ENCODE data around the gene TFDP3. TPM values are rescaled to one million over a fixed set of nuclear protein-coding genes. Genes with fewer than 3 reads are reported as not detected.

Gene TFDP3
- total and polyA plus RNA-seq, 7 donors: not detected

- no peak for DNase-seq
- intact Hi-C loops (cut with DNase I): no loop called here
- Histone ChIP-seq H3K4me3 (no peak overlapping the region), H3K4me1 (no peaks in the 10 kb centered on the region), H3K27me3 (no peaks in the 10 kb centered on the region), H3K9me3 (no peaks in the 10 kb centered on the region), H3K27ac (no peak overlapping the region), H3K36me3 (no peaks in the 10 kb centered on the region)
- 90% methylated on average over 4 of the region's 4 CpGs for WGBS, 2 donors
- TF ChIP-seq EP300 (IDR thresholded peaks at IDR 0.05) (no peak), POLR2A (IDR thresholded peaks at IDR 0.05) (no peak), POLR2AphosphoS5 (IDR thresholded peaks at IDR 0.05) (no peak), CTCF (IDR thresholded peaks at IDR 0.05) (no peak)
These were observed 33.0 kb downstream of the TFDP3 start for GRCh38 chrX:133185119-133185518.

- intact Hi-C loops (cut with DNase I): no loop called here
- no peaks in the 10 kb centered on the region for H3K9me3 ChIP-seq
These were observed 34.3 kb downstream of the TFDP3 start for GRCh38 chrX:133183806-133184205.

GRCh38 chrX:133179500-133179899, 38.7 kb downstream of the TFDP3 start:
- Histone ChIP-seq H3K9me3 (no peaks in the 10 kb centered on the region), H3K27ac (no peak overlapping the region), H3K36me3 (no peaks in the 10 kb centered on the region), H3K4me1 (no peaks in the 10 kb centered on the region), H3K27me3 (no peaks in the 10 kb centered on the region), H3K4me3 (no peak overlapping the region)
- no peak for DNase-seq
- 87 to 89% methylated on average over 3 of the region's 3 CpGs for WGBS, 2 donors
- no peak for TF ChIP-seq POLR2A (IDR thresholded peaks at IDR 0.05)
- no peak for TF ChIP-seq CTCF (IDR thresholded peaks at IDR 0.05)
- TF ChIP-seq EP300 (IDR thresholded peaks at IDR 0.05): no peak
- no peak for TF ChIP-seq POLR2AphosphoS5 (IDR thresholded peaks at IDR 0.05)
- intact Hi-C loops (cut with DNase I): loop anchor here (10.0 kb wide), 2 partner anchors 205 to 495 kb away; no protein-coding TSS in a partner anchor

More at GRCh38 chrX:133183806-133184205, 34.3 kb downstream of the TFDP3 start:
- 86 to 89% methylated on average over 2 of the region's 2 CpGs for WGBS, 2 donors
- no peaks in the 10 kb centered on the region for H3K27me3 ChIP-seq
- H3K27ac ChIP-seq: no peak overlapping the region
- no peak for DNase-seq
- TF ChIP-seq CTCF (IDR thresholded peaks at IDR 0.05) (no peak), EP300 (IDR thresholded peaks at IDR 0.05) (no peak), POLR2AphosphoS5 (IDR thresholded peaks at IDR 0.05) (no peak)
- H3K36me3 ChIP-seq: no peaks in the 10 kb centered on the region
- H3K4me1 ChIP-seq: no peaks in the 10 kb centered on the region
- no peak overlapping the region for H3K4me3 ChIP-seq

- 90 to 92% methylated on average over 2 of the region's 2 CpGs for whole genome bisulfite sequencing, 2 donors
- Histone ChIP-seq H3K4me1 (no peaks in the 10 kb centered on the region), H3K27me3 (no peaks in the 10 kb centered on the region), H3K9me3 (no peaks in the 10 kb centered on the region), H3K27ac (no peak overlapping the region), H3K36me3 (no peaks in the 10 kb centered on the region), H3K4me3 (no peak overlapping the region)
- no peak for DNase-seq
- intact Hi-C loops (cut with DNase I): loop anchor here (10.0 kb wide), 2 partner anchors 202 to 498 kb away; no protein-coding TSS in a partner anchor
- TF ChIP-seq EP300 (IDR thresholded peaks at IDR 0.05): no peak
- TF ChIP-seq POLR2A (IDR thresholded peaks at IDR 0.05): no peak
- no peak for TF ChIP-seq CTCF (IDR thresholded peaks at IDR 0.05)
- no peak for TF ChIP-seq POLR2AphosphoS5 (IDR thresholded peaks at IDR 0.05)
These were observed 41.0 kb downstream of the TFDP3 start for GRCh38 chrX:133177202-133177601.

- H3K27me3 ChIP-seq: no peaks in the 10 kb centered on the region
- H3K27ac ChIP-seq: no peak overlapping the region
- no peak for TF ChIP-seq POLR2AphosphoS5 (IDR thresholded peaks at IDR 0.05)
- no peak for TF ChIP-seq EP300 (IDR thresholded peaks at IDR 0.05)
- no peak for TF ChIP-seq POLR2A (IDR thresholded peaks at IDR 0.05)
- no peak for TF ChIP-seq CTCF (IDR thresholded peaks at IDR 0.05)
- H3K9me3 ChIP-seq: no peaks in the 10 kb centered on the region
- intact Hi-C loops (cut with DNase I): loop anchor here (10.0 kb wide), 2 partner anchors 201 to 499 kb away; no protein-coding TSS in a partner anchor
- H3K4me3 ChIP-seq: no peak overlapping the region
- H3K4me1 ChIP-seq: no peaks in the 10 kb centered on the region
- DNase-seq: no peak
- WGBS, 2 donors: 38 to 70% methylated on average over 2 of the region's 2 CpGs
- H3K36me3 ChIP-seq: no peaks in the 10 kb centered on the region
These were observed 42.5 kb downstream of the TFDP3 start for GRCh38 chrX:133175605-133176004.

All from sigmoid colon (tissue), 7 donors.